AG08395 (cell line): ENCODE measurements around the gene CTBP1.

ENCODE experiments used
- DNase-seq: peaks from one replicate; pipeline ENCODE4 v3.0.0; 2012; ENCODE audit warnings: mixed read lengths, low spot score

The CTBP1 gene

DNA sequence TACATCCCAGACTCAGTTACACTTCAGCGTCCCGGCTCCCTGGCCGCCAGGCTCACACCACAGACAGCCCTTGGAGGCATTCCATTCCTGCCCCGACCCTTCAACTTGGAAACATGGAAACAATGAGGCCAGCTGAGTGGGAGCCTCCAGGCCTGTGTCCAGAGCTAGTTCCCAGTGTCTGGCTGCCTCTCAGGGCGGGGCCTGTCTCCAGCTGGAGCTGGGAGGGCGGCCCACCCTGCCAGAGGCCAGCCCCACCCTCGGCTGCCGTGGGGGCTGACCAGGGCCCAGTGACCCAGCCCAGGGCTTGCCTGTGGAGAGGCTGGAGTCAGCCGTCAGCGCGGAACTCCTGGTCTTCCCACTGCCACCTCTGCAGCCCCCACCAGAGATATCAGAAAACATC lies 39.1 kb downstream of the CTBP1 start:
- DNase-seq, result peak; percentile 92

DNA sequence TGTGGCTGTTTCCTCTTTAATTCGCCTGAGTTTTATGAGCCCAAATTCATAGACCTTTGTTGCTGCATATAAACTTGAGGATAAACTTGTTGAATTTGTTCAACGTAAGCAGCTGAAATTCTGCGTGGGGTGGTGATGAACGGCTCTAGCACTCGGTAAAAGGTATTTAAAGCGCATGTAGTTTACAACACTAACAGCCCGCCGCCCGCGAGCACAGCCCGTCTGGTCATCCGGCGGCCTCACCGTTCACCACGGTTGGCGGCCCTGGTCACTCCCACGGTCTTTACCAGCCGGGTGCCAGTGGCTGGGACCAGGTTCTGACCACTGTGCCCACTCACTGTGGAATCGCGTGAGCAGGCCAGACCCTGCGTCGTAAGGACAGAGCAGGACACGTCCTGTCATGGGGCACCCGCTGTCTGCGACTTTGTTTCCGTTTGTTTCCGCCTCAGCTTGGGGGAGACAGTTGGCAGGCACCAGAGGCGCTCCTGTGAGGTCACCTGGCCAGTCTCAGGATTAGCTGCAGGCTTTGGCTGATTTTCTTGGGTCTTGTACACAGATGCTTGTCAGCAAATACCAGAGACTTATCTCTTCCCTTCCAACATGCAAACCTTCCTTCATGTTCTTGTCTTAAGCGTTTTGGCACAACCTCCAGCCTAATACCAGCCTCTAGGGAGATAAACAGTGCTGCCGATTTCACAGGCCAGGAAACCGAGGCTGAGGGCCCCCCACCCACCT lies 39.8 kb downstream of the CTBP1 start:
- DNase-seq, result no peak

DNA sequence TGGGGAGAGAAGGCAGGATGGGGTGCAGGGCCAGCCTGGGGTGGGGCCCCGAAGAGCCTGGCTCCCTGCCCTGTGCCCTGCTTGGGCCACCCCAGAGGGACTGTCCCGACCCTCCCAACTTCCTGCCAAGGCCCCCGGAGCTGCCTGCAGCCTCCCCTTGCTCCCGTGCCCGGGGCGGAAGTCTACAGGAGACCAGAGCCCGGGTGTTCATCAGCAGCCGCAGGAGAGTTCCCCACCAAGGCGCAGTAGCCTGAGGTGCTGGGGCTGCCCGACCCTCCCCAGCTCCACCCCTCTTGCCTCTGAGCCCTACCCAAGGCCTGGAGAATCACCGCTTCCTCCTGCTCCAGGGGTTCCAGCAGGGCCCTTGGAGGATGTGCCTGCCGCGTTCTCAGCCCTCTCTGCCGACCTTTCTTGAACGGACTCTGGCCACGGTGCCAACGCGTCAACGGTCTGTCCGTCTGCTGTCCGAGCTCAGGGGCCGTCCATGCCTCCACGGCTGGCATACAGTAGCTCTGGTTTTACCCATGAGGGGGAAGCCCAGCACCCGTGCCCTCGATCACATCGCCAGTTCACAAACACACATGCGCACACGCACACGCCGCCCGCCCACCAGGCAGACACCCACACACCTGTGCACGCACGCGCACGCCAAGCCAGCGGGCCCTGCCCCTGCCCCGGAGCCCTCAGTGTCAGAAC lies 40.5 kb downstream of the CTBP1 start:
- DNase-seq, result no peak

DNA sequence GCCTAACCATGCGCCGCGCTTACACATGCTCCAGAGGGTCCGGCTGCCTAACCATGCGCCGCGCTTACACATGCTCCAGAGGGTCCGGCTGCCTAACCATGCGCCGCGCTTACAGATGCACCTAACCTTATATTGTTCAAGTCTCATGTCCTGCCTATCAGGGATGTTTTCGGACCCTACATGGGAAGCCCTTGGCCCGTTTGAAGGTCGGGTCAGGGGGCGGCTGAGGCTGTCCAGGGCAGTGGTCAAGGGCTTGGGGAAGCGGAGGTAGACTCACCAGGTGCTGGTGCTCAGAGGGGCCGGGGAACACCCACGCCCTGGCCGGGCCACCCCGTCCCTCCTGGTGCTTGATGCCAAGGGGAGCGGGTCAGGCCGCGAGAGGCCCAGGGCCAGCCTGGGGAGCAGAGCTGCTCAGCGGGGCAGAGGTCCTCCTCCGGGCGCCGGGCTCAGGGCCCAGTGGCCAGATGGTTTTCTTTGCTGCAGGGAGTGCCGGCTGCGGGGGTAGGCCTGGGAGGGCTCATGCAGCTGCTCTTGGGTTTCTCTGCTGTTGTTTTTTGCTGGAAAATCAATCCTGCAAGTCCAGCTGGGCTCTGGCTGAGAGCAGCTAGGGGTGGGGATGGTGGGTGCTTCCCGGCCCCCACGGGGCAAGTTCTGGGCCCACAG lies 41.2 kb downstream of the CTBP1 start:
- peak; percentile 78 for DNase-seq

DNA sequence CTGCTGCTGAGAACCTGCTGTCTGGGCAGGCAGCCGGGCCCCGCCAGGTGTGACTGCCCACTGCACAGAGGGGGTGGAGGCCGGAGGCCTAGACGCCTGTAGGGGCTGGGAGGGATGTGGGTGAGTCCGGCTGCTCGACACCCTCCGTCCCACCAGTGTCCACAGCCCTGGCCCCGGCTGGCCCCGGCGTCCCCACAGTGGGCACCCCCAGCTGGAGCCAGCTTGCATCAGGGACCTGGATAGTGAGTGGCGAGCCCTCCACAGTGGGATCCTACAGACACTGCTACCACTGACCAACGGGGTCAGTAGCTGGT lies 41.8 kb downstream of the CTBP1 start:
- no peak for DNase-seq

DNA sequence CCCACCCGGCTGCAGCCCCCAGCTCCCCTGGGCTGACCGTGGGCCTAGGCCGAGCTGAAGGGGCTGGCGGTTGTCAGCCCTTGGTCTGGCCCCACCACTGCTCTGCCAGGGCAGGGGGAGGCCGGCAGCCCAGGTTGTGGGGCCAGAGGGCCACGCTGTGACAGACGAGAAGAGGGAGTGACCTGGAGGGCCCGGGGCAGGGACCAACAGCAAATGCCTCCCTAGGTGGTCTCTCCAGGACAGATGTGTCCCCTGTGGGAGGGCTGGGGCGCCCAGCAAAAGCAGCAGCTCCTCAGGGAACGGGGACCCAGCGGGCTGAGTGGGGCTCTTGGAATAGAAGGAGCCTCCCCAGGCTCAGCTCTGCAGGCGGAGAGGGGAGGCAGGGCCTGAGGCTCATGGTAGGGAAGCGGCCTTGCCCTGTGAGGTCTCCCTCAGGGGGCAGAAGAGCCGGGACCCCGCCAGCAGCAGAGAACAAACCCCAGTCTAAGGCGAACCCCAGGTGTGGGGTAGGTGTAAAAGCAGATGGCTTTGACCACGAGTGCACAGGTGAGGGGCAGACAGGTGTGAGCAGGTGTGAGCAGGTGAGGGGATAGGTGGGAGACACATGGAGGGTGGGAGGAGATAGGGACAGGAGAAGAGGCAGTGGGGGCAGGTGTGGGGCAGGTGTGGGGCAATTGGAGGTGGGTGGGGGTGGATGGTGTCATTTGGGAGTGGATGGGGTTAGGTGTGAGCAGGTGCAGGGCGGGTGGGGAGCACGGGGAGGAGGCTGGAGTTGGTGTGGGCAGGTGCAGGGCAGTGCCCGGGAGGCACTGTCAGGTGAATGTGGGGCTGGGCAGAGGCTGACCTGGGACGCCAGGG lies 42.4 kb downstream of the CTBP1 start:
- no peak for DNase-seq

DNA sequence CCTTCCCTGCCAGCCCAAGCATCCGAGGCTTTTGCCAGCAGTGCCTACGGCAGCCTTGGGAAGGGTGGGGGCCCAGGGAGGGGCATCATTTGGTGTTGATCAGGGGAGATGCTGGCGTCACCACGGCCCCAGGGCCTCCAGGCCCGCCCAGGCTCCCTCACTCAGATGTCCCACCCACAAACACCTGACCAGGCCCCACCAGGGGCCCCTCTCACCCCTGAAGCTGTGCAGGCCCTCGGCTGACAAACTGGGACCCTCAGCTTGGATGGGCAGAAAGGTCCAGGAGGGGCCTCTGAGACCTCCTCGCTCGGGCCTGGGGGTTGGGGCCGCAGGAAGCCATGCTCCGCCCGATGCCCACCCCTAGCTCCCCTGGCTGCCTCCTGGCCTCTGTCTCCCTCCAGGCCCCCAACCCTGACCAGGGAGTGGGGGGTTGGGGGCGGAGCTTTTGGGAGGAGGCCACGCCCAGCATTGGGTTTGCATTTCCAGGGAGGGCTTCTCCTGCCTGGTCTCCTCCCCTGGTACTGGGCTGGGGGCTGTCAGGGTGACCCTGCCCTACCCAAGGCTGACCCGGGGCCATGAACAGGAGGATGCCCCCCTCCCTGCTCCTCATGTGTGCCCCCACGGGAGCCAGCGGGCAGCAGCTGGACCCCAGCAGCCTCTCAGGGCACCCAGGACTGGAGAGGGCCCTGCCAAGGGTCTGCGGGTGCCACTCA lies 43.2 kb downstream of the CTBP1 start:
- no peak for DNase-seq

DNA sequence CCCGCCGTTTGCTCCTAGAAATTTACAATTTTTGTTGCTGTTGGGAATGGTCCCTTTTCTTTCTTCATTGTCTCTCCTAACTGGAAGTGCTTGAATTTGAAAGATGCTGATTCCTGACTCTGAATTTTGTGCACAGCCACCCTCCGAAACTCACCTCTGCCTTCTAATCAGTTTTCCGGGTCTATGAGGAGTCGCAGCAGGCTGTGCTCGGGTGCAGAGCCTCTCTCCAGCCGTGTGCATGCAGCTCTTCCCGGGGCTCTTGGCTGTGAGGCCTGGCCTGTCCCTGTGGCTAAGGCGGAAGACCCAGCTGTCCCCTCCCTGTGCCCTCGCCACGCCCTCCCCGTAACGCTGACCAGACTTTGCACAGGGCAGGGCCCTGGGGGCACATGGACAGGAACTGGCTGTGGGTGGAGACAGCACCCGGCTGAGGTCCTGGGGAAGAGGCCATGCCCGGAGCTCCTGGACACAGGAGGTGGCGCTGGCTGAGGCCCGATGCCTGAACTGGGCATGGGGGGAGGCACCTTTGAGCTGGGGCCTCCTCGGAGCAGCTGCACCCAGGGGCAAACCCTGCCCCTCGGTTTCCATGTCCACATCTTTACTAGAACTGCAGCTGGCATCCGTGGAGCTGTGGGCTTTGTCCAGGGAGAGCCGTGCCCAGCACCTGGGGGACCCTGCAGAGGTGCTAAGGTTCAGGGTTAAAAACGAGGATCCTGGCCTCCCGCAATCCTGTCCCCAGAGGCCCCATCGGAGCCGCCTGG lies 43.9 kb downstream of the CTBP1 start:
- DNase-seq, result peak; percentile 27

DNA sequence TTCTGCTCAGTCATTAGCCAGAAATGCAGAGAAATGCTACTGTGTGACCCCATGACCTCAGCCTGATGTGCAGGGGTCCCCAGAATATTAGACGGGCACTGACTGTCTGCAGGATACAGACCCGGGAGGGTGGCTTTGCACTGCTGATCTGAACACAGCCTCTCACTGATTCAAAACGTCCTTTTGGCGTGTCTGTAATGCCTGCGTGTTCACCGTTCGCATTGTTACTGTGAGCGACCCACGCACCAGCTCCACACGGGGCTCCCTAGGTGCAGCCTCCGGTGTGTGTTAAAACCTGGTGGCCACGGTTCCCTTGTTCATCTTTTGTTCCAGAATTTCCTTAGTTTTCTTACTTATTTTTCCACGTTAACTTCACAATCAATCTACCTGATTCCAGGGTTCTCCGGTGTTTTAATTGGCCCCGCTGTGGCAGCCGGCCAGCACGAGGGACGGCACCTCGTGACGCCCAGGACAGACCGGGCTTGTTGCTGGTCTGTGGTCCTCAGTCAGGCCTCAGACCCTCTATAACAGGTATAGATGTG lies 44.6 kb downstream of the CTBP1 start:
- DNase-seq, result no peak

DNA sequence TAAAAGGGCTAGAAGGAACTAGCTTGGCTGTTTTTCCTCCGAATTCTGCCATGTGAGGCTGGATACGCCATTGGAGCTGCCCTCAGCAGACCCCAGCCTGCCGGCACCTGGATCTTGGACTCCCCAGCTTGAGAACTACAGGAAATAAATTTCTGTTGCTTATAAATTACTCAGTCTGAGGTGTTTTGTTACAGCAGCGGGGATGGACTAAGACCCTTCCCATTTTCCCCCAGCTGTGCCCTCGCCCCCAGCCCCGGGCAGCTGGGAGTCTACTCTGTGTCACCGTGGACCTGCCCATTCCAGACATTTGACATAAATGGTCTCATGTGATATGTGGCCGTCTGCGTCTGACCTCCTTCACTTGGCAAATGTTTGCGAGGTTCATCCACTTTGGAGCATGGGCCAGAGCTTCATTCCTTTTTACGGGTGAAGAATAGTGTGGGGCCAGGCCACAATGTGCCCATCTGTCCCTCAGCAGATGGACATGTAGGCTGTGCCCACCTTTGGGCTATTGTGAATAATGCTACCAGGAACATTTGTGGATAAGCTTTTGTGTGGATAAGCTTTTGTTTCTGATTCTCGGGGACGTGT lies 45.8 kb downstream of the CTBP1 start:
- DNase-seq, result no peak

DNA sequence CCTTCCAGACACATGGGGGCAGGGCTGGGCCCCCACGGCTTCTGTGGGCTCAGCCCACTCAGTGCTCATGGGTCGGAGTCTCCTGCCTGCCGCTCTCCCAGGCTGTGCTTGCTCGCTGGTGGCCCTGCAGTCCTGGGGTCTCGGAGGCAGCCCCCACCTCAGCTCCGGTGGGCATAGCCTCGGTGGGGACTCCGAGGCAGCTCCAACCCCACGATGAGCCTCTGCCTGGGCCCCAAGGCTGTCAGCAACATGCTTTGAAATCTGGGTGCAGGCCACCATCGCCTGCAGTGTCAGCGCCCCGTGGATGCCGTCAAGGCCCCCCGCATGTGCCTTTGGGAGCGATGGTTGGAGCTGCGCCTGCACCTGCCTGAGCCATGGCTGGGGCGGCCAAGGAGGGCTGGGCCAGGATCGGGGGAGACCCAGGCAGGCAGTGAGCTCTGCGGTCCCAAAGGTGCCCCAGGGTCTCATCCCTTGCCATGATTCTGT lies 46.4 kb downstream of the CTBP1 start:
- DNase-seq, result no peak

DNA sequence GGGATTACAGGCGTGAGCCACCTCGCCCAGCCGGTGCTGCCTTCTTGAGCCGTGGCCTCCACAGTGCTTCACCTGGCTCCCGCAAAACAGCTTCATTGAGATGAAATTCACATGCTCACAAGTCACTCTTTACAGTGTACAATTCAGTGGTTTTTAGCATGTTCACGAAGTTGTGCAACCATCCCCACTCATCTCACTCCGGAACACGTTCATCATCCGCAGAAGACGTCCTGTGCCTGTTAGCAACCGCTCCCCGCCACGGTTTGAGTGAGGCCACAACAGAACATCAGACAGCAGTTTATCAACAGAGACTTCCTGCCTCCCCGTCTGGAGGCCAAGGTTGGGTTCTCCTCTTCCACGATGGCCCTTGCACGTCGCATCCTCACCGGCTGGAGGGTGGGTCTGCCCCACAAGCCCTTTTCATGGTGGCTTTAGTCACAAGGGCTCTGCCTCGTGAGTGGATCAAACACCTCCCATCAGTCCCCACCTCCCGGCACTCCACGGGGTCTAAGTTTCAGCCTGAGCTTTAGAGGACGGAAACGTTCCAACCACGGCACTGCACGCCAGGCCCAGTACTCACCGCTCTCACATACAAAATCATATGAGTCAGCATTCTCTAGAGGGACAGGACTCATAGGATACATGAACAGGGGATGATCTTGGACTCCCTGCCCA lies 46.9 kb downstream of the CTBP1 start:
- DNase-seq, result peak; percentile 79

DNA sequence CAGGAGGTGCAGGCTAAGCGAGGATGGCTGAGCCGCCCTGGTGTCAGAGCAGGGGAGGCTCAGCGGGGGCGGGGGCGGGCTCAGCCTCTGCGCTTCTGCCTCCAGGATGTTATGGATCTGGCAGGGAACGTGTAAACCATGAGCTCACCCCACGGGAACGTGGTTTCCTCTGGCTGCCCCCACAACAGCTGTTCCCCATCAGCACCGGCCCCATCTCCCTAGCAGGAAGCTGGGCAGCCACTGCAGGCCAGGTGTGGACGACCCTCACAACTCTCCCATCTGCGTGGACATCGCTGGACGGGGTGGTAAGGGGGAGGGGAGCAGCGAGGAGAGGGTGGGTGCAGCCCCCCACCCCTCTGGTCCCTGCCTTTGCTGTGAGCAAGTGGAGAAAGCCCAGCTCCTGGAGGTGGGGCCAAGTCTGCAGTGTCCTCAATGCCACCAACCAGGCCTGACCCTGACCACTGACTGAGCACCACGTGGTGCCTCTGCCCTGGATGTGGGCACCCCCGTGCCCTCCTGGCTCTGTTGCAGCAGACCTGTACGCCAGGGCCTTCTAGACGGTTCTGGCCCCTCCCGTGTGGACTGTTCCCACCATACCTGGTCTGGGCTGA lies 48.4 kb downstream of the CTBP1 start:
- DNase-seq, result peak; percentile 93

DNA sequence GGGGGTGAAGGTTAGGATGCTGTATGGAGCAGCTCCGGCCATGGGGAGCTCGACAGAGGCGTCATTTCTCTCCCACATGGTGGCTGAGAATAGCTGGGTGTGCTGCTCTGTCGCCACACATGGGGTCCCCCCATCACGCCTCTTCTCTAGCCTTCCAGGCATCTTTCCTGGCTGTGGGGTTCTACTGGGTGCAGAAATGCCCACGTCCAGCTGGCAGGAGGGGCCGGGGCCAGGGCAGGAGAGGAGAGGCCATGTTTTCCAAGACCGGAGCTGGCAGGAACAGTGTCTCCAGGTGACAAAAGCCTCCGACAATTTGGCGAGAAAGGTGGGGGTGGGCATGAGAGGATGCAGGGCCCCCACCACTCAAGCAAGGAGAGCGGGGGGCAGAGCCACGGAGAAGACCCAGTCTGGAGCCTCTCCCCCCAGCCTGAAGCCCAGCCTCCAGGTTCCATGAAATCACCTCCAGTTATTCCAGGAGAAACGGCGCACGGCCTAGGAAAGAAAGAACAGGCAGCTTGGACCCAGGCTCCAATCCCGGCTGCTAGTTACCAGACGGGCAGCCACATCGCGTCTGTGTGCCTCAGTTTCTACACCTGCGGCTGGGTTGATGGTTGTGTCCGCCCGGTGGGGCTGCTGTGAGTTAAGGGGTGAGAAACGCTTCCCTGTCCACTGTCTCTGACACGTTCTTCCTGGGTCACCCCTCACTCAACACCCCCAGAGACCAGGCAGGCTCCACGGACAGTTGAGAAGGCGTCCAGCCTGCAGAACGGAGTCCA lies 49.2 kb downstream of the CTBP1 start:
- no peak for DNase-seq

DNA sequence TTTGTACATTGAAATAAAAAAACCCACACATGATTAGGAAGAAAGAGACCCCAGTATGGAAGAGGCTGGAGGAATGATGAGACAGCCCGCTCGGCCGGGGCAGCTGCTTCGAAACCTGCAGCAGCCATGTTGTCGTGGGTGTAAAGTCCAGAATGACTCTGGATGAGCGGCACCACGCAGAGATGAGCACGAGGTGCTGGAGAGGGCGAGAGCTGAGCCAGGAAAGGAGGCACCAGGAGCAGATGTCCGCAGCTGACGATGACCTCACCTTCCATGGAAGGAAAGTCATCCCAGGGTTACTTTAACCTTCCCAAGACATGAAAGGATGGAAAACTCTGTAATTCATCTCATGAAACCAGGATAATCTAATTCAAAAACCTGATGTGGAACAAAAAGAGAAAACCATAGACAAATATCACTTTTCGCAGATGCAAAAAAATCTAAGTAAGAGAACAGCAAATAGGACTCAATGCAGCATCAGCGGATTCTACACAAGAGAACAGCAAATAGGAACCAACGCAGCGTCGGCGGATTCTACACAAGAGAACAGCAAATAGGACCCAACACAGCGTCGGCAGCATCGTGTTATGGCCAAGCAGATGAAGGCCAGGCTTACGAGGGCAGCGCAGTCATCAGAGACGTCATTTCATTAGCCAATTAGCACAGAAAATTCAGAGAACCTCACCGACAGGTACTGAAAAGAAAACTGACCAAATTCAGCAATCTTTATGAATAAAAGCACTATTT lies 50.7 kb downstream of the CTBP1 start:
- DNase-seq, result no peak

DNA sequence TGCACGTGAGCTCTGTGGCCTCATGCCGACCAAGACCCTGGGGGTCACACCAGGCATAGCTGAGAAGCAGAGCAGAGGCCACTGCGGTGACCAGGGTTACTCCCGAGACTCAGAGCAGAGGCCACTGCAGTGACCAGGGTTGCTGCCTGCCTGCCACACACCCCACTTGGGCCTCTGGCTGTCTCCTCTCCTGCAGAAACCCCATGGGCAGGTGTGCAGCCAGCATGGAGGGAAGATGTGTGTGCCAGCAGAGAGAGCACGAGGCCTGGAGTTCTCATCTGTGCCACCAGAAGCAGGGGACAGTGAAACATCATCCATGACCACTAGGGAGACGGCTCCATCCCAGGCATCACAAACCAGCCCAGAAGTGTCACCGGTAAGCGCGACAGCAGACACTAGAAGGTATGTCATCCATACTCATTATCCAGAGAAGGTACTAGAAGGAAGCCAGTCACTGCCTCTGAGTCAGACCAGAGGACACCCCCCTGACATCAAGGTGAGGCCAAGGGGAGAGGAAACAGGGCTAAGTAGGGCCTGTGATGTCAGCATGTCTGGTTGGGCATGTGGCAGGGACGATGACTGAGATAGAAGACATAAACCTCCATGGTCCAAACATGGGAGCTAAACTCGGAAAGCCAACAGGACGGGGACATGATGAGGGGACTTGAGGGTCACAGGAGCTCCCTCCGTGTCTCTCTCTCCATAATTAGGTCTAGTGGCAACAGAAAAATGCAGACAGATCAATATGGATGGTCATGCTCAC lies 52.3 kb downstream of the CTBP1 start:
- DNase-seq, result no peak

DNA sequence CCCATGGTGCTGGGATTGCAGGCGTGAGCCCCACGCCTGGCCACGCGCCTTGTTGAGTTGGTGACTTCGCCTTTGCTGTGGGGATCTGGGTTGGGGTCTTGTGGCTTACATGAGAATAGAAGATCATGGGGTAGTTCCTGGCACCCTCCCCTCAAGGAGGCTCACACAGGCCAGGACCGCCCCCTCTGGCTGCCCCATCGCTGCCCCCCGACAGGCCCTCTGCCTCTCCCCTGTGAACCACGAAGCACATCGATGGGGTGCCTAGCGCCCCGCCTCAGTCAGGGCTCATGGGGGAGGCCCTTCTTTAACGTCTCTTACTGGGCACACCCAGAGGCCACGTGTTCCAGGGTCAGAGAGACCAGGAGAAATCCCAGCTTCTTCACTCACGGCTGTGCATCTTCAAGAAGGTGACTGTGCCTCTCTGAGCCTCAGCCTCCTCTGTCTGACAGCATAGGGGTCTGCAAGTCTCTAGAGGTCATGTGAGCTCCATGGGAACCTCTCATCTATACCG lies 53.0 kb downstream of the CTBP1 start:
- DNase-seq, result no peak
